GM15510 (cell line): ENCODE data around the gene DCBLD2.

Experiments used
- POLR2A ChIP-seq: IDR thresholded peaks from 3 replicates; pipeline ENCODE4 v1.6.1; 2011; ENCODE audit warnings: borderline replicate concordance; ENCODE audit not compliant: insufficient read length; ENCODE audit errors: extremely low read depth

DCBLD2 gene

DNA sequence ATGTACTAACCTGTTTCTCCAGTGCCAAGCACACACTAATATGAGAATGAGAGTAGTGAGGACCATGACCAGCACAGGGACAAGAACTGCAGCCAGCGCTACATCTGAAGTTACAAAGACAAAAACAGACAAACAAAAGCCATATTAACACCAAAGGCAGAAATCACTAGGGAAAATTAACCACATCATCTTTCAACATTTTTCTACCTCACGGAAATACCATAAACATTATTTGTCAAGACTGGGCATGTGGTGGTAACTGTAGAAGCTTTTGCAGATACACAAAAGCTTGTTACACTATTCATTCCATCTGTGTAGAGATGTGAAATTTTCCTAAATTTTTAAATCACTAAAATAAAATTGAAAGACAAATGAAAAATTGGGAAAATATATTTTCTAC, 93.4 kb downstream of the DCBLD2 start:
- no peak for TF ChIP-seq POLR2A

DNA sequence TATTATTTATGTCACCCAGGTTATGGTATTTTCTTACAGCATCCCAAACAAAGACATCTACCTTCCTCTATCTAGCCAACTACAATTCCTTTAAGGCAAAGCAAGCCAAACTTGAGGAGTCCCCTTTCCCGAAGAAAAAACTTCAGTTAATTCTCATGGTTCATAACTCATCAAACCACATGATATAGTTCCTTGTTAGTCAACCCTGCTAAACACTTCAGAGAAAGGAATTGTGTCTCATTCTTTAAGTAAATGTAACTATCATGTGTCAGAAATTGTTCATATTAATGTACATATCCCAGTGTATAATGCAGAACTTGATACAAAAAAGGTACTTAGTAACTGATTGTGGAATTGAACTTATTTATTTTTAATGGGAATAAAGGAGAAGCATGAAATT, 93.9 kb downstream of the DCBLD2 start:
- TF ChIP-seq POLR2A, result no peak

DNA sequence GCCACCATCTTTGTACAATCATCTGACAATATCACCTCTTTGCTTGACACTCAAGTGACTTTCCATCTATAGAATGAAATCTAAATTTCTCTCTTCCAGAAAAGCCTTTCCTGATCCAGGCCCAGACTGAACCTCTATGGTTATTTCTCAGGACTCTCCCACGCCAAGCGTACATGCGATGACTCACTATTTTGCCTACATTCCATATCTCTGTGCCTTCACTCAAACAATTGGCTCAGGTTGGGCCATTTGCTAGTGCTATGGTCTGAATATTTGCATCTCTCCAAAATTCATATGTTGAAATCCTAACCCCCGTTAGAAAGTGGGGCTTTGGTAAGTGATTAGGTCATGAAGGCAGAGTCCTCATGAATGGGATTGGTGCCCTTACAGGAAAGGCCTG, 94.5 kb downstream of the DCBLD2 start:
- TF ChIP-seq POLR2A, result no peak

DNA sequence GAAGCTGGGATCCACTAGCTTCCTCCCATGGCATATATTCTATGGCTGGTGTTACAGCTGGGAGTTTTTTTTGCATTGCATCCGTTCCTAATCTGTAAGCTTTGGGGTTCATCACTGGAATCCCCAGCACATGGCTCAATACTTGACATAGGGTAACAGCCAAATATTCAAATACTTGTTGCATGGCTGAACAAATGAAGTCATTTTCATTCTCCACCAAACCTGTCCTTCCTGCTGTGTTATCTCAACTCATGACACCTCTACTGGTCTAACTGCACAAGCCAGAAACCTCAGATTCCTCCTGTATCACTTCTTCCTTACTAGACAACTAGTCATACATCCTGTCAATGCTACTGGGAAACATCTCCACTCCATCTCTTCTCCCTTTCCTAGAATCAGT, 95.0 kb downstream of the DCBLD2 start:
- TF ChIP-seq POLR2A, result no peak

DNA sequence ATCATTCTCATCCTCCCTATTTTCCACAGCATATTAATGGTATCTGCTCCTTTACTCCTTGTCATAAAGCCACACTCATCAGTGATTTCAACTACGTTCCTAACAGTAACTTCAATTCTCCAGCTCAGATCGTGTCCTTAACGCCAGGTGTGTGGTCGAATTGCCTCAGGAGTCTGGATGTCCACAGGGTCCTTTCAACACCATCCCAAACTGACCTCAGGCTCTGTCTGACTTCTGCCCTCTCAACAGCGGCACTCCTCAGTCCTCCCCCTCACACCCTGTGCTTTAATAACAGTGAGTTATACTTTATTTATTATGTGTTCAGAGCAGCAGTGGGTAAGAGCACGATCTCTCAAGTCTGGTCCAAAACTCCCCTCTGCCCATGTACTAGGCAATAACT, 95.9 kb downstream of the DCBLD2 start:
- no peak for TF ChIP-seq POLR2A

DNA sequence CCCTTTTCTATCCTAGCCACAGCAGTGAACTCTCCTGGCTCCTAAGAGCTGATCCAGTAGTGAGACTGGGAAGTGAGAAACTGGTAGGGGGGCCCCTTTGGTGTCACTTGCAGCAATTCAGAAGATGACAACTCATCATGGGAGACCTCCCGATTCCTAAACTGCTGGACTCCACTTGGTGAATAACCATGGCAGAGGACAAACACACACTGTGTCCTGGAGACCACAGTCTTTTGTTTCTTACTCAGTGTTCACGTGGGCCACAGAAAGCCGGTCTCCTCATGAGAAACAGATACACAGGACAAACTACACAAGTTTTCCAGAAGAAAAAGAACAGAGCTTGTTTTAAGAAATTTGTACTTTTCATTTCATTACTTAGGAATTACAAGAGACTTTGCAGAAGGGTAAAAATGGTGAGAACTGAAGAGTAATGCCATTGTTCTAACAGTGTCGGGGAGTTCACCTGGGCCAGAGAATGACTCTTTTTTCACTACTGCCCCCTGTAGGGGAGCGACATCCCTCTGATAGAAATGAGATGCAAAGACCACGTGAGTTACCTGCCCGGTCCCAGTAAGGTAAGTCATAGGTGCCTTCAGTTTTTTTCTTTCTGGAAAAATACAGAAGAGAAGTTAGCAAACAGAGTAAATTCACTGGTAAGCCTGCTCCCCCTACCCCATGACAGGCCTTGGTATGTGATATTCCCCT, 100.3 kb downstream of the DCBLD2 start:
- no peak for TF ChIP-seq POLR2A

DNA sequence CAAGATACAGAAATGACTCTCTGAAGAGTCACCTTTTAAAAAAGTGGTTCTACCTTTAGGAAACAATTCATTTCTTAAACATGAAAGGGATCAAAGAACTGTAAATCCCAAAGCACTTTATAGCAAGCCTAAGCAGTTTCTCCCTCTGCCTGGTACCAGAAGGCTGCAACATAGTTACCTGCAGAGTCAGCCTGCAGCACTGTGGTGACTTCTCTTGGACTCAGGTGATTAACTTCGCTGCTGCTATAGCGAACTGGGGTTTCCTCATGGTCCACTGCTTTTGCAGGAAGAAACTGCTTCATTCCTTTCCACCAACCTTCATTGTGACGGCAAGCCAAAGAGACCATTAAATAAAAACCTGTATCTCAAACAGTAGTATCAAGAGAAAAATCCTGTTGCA, 101.1 kb downstream of the DCBLD2 start:
- no peak for TF ChIP-seq POLR2A

DNA sequence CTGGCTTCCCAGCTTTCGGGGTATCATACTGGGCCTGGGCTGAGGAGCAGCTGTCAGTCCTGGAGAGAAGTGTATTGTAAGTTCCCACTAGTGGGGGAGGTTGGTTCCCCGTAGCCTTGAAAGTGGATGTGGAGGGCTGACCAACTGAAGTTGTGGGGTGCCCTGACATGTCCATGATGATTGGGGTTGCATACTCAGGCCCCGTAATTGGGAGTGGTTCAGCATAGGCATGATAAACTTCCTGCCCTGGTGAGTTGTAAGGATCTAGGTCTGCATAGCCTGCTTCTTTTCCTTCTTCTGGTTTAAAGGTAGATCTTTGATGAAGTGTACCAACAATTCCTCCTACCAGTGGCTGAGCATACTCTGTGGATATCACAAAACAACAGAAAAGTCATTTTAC, 102.0 kb downstream of the DCBLD2 start:
- no peak for TF ChIP-seq POLR2A

DNA sequence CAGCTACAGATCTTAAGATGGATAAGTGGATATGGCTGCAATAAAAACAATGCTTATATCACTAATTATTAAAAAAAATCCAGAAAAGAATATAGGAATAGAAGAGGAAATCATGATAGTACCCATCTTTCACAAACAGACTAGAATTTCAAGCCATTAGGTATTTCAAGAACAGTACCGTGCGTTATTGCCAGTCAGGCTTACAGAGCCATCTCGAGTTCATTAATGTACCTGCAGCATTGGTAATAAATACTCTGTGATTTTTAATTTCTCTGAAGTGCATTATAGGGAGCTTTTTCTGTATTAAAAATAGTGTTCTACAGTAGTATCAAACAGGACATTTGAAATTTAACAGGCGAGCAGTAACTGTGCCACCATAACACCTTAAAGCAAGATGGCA, 102.7 kb downstream of the DCBLD2 start:
- no peak for TF ChIP-seq POLR2A

DNA sequence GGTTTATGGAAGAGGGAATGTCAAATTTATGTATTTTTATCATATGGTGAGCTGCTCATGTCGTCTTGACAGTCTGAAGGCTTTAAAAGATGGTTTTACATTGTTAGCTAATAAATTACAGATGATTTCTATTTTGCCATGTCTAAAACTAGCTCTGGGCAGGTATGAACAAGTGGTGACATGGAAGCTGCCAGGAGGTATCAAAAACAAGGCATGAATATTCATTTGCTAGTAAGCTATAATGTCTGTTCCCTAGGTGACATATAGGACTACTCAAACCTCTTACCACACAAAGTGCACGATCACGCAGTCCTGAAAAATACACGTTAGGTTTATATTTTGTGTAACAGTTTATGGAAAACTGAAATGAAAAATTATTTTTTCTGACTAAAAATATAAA, 103.6 kb downstream of the DCBLD2 start:
- TF ChIP-seq POLR2A, result no peak

DNA sequence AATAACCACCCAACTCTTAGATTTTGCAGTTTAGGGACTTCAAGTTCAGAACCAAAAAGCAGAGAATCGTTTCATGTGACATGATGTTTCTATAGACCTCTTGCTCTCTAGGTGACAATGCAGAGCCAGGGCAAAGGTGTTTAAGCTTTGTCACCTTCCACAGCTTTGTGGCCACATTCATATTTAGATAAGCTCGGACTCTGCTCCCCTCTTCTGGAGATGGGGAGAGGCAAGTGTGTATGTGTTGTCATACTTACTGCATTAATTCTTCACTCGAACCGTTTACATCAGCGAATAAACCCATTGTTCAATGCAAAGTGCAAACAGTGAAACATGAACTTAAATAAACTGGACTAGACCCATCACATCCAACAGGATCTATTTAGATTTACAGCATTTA, 105.2 kb downstream of the DCBLD2 start:
- TF ChIP-seq POLR2A, result no peak

DNA sequence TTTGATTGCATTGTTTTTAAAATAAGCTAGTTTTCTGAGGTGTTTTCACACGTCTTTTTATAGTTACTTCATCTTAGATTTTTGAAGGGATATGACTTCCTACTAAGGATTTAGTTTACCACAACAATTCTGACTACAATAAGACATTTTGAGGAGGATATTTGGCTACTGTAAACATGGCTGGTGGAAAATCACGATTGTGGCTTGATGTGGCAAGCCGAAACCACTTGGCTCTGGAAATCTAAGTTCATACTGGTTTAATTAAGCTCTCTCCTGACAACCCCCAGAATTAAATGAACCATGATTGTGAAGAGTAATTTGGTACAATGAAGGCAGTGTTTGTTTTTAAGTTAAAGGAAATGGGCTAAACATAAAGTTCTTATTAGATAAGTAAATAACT, 107.5 kb downstream of the DCBLD2 start:
- TF ChIP-seq POLR2A, result no peak

DNA sequence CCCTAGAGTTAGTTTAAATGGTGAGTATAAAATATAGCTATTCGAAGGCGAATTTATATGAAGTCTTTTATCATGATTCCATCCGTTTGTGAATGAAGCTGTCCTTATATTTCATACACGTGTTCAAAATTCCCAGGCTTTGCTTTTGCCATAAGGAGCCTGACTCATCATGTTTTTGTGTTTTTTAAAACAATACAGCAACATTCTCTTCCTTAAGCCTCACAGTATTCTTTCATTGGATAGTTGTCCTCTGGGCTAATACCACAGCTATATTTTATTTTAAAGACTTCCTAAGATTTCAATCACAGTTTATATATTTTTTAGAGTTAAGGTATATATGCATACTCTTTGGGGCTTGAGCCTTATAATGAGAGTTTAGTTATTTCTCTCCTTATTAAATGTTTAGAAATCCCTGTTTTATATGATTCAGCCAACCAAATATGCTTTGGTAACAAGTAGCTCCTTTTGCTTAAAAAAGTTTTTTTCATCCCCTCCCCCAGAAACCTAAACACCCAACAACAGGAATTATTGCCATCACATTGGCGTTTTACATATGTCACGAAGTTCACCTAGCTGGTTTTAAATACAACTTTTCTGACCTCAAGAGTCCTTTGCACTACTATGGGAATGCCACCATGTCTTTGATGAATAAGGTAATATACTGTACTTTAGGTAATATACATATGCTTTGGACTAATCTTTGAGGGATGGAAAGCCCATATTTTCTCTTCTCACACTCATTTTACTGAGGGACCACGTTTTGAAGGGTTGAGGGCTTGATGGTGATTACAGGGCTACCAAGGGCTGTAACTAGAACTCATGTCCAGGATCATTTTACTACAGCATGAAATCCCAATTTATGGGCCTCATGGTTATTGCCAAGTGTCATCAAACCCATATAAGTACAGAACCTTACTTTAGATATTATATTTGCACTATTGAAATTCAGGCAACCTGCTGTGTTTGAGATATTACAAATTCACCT, 109.9 kb downstream of the DCBLD2 start:
- TF ChIP-seq POLR2A, result no peak

DNA sequence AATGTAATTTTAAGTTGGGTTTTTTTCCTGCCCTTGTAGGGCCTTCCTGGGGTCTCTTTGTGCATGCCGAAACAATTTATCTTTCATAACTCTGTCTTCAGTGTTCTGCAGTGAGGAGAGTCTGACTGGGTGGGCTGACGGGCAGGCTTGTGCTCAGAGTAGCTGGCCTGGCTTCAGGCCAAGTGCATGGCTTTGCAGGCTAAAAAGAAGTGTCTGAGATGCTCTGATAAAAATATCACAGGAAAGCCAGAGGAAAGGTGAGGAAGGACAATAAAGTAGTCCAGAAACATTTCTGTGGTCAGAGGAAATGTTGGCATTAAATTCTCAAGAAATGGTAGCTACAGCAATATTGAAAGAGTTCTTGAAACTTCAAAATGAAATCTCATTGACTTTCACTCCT, 112.8 kb downstream of the DCBLD2 start:
- no peak for TF ChIP-seq POLR2A

DNA sequence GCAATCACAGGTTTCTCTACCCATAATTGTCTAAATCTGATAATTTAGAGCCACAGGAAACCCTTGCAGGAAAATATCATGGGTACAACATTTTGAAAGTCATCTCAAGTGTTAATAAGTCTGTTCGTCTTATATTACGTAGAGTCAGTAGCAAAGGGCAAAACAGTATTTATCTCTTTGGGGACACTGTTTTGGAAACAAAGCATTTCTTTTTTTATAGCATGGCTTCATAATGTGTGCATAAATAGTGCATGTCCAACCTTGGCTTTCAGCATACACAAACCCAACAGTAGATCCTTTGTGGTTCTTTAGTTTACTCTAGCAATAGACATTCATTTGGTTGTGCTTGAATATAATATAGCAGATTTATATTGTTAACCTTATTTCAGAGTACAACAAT, 114.3 kb downstream of the DCBLD2 start:
- no peak for TF ChIP-seq POLR2A
